SU-DHL-6 (cell line): Measurements from ENCODE around the gene EED.

Experiments
- H2AFZ ChIP-seq: fragments of 200-600 bp; sonication (generic); 2 replicates; pipeline ENCODE4 v1.6.1; 2014; ENCODE audit warnings: low read depth, mild to moderate bottlenecking, moderate library complexity, mixed read lengths, antibody characterized with exemption, low read length; ENCODE audit not compliant: severe bottlenecking
- H3F3A ChIP-seq: fragments of 200-600 bp; shearing (Covaris generic); 2 replicates; pipeline ENCODE4 v1.6.0; 2016; ENCODE audit warnings: antibody characterized with exemption, mild to moderate bottlenecking; ENCODE audit not compliant: insufficient read depth
- H3K27ac ChIP-seq: fragments of 200-600 bp; sonication (generic); 2 replicates; pipeline ENCODE4 v1.5.1; 2016; ENCODE audit warnings: low read depth, mild to moderate bottlenecking, low read length, moderate library complexity, mixed read lengths
- H3K27me3 ChIP-seq: fragments of 200-600 bp; sonication (generic), shearing (Covaris generic); 2 replicates; pipeline ENCODE4 v1.6.0; 2014; ENCODE audit warnings: mild to moderate bottlenecking, low read length
- H3K36me3 ChIP-seq: fragments of 200-600 bp; sonication (generic); 2 replicates; pipeline ENCODE4 v1.6.1; 2014; ENCODE audit warnings: mild to moderate bottlenecking, low read length, mixed read lengths
- H3K4me2 ChIP-seq: fragments of 300-600, 200-600 bp; shearing (Covaris generic), sonication (generic); 2 replicates; pipeline ENCODE4 v1.6.0; 2014; ENCODE audit warnings: low read length, low read depth, mild to moderate bottlenecking; ENCODE audit not compliant: poor library complexity, severe bottlenecking
- H3K4me3 ChIP-seq: fragments of 200-600 bp; sonication (generic); 2 replicates; pipeline ENCODE4 v1.5.1; 2014; ENCODE audit warnings: antibody characterized with exemption, low read length, mild to moderate bottlenecking, mixed read lengths; ENCODE audit not compliant: insufficient read depth, poor library complexity, severe bottlenecking
- H3K79me2 ChIP-seq: fragments of 200-600 bp; sonication (generic); 2 replicates; pipeline ENCODE4 v1.6.1; 2014; ENCODE audit warnings: mild to moderate bottlenecking, low read length, moderate library complexity; ENCODE audit not compliant: insufficient read depth
- H3K9ac ChIP-seq: fragments of 200-600 bp; sonication (generic); 2 replicates; pipeline ENCODE4 v1.7.0; 2014; ENCODE audit warnings: mild to moderate bottlenecking, low read length
- H3K9me2 ChIP-seq: fragments of 200-600 bp; sonication (generic); replicated peaks from 2 replicates; pipeline ENCODE4 v1.6.1; 2014; ENCODE audit warnings: low read length; ENCODE audit not compliant: insufficient read depth
- H3K9me3 ChIP-seq: fragments of 200-600 bp; sonication (generic); 2 replicates; pipeline ENCODE4 v1.6.1; 2014; ENCODE audit warnings: low read length, mixed read lengths; ENCODE audit not compliant: insufficient read depth
- H4K20me1 ChIP-seq: fragments of 200-600 bp; sonication (generic); 2 replicates; pipeline ENCODE4 v1.6.1; 2014; ENCODE audit warnings: low read depth, mild to moderate bottlenecking, antibody characterized with exemption, low read length, moderate library complexity, mixed read lengths
- EZH2phosphoT487 ChIP-seq: fragments of 200-600 bp; sonication (generic), shearing (Covaris generic); conservative IDR thresholded peaks from 2 replicates; pipeline ENCODE4 v1.6.1; 2018; ENCODE audit warnings: mild to moderate bottlenecking, antibody characterized with exemption, low read length, moderate library complexity, mixed read lengths
- TF ChIP-seq, protein P1 (sequence below): fragments of 200-600 bp; sonication (generic); IDR thresholded peaks from one replicate; pipeline ENCODE4 v1.5.1; 2017; ENCODE audit warnings: antibody characterized with exemption, mild to moderate bottlenecking, low read length, moderate library complexity; ENCODE audit not compliant: insufficient read depth, poor library complexity, severe bottlenecking

The EED gene

DNA sequence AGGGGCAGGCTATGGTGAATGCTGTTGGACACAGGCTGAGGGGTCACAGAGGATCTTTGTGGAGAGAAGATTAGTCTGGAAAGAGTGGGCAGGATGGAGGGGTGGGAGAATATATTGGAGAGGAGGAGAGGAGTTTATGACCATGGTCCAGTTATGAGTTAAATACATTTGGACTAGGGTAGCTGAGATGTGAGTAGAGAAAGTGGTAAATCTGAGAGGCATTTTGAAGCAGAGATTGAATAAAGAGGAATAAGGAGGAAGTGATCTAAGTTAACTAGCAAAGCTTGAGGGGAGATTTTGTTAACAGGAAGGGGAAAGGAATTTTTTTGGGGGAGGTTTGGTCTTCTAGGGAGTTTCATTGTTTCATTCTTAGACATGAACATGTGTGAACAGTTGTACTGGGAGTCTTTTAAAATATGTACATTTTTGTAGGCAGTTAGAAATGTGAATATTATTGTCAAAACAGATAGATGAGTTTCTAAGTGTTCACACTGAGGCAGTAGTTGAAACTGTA lies 43.1 kb upstream of the EED start:
- TF ChIP-seq, protein P1, sequence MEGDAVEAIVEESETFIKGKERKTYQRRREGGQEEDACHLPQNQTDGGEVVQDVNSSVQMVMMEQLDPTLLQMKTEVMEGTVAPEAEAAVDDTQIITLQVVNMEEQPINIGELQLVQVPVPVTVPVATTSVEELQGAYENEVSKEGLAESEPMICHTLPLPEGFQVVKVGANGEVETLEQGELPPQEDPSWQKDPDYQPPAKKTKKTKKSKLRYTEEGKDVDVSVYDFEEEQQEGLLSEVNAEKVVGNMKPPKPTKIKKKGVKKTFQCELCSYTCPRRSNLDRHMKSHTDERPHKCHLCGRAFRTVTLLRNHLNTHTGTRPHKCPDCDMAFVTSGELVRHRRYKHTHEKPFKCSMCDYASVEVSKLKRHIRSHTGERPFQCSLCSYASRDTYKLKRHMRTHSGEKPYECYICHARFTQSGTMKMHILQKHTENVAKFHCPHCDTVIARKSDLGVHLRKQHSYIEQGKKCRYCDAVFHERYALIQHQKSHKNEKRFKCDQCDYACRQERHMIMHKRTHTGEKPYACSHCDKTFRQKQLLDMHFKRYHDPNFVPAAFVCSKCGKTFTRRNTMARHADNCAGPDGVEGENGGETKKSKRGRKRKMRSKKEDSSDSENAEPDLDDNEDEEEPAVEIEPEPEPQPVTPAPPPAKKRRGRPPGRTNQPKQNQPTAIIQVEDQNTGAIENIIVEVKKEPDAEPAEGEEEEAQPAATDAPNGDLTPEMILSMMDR, result no peak
- peak overlapping the region; percentile 72; the same call in 1 of the 2 replicates for H3K27ac ChIP-seq
- no peaks in the 10 kb centered on the region for H3K9me3 ChIP-seq
- H3K4me3 ChIP-seq, result peak overlapping the region; percentile 67
- no peaks in the 10 kb centered on the region for H4K20me1 ChIP-seq
- H3K79me2 ChIP-seq, result no peaks in the 10 kb centered on the region
- no peaks in the 10 kb centered on the region for H3K27me3 ChIP-seq
- H3K4me2 ChIP-seq, result peak overlapping the region; percentile 100
- no peaks in the 10 kb centered on the region for H3K36me3 ChIP-seq
- peaks cover 4% of the 10 kb centered on the region; the same call in 1 of the 2 replicates for H3F3A ChIP-seq
- H2AFZ ChIP-seq, result peak overlapping the region; percentile 97
- H3K9ac ChIP-seq, result peak overlapping the region; percentile 63; the same call in 1 of the 2 replicates
- no peaks in the 10 kb centered on the region for H3K9me2 ChIP-seq

DNA sequence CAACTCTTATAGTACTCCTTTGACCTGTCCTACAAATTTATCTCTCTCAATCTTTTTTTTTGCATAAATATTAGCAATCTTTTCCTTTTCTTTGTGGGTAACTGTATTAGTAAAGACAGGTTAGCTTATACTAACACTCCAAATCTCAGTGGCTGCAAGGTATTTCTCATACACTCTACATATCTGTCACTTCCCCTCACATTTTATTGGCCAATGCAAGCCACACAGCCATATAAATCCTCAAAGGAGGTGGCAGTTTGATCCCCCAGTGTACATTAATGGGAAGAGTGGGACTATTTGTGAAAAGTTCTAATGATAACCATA lies 42.6 kb upstream of the EED start:
- Histone ChIP-seq H3K79me2 (no peaks in the 10 kb centered on the region), H3K27me3 (no peaks in the 10 kb centered on the region), H3K9me3 (no peaks in the 10 kb centered on the region), H3K9me2 (no peaks in the 10 kb centered on the region), H3F3A (peaks cover 4% of the 10 kb centered on the region; the same call in 1 of the 2 replicates), H3K36me3 (no peaks in the 10 kb centered on the region), H3K9ac (peak overlapping the region; percentile 63), H3K4me3 (peak overlapping the region; percentile 67), H3K4me2 (peak overlapping the region; percentile 100), H3K27ac (peak overlapping the region; percentile 72), H4K20me1 (no peaks in the 10 kb centered on the region), H2AFZ (peak overlapping the region; percentile 97)
- TF ChIP-seq EZH2phosphoT487, result no peak
- TF ChIP-seq, protein P1, result no peak

DNA sequence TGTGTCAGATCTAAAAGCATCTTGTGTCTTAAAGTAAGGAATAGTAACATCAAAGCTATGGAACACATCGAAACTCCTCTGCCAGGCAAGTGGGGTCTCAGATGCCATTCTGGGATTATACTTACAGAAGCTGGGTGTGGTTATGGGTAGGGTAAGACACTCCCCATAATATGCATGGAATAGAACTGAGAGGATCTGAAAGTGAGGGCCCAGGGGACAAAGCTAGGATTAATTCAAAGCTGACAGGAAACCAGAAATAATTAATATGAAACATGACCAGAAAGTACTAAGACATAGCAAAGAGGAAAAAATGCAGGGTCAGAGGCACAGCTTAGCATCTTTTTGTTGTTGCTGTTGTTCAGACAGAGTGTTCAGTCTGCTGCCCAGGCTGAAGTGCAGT lies 40.2 kb upstream of the EED start:
- TF ChIP-seq EZH2phosphoT487, result no peak
- TF ChIP-seq, protein P1, result no peak
- Histone ChIP-seq H3K9me2 (no peaks in the 10 kb centered on the region), H4K20me1 (no peaks in the 10 kb centered on the region), H3K27me3 (no peaks in the 10 kb centered on the region), H3F3A (peaks cover 4% of the 10 kb centered on the region; the same call in 1 of the 2 replicates), H2AFZ (no peak overlapping the region), H3K36me3 (no peaks in the 10 kb centered on the region), H3K9ac (no peak overlapping the region), H3K27ac (no peak overlapping the region), H3K4me3 (no peak overlapping the region), H3K4me2 (no peak overlapping the region), H3K79me2 (no peaks in the 10 kb centered on the region), H3K9me3 (no peaks in the 10 kb centered on the region)
